ENCODE data around the gene ADCK2.
"Not testable (repeated sequence)": the region's sequence is repeated elsewhere in the genome, so short reads cannot be mapped to it uniquely, and the experiment has no call there.

ADCK2 gene, protein sequence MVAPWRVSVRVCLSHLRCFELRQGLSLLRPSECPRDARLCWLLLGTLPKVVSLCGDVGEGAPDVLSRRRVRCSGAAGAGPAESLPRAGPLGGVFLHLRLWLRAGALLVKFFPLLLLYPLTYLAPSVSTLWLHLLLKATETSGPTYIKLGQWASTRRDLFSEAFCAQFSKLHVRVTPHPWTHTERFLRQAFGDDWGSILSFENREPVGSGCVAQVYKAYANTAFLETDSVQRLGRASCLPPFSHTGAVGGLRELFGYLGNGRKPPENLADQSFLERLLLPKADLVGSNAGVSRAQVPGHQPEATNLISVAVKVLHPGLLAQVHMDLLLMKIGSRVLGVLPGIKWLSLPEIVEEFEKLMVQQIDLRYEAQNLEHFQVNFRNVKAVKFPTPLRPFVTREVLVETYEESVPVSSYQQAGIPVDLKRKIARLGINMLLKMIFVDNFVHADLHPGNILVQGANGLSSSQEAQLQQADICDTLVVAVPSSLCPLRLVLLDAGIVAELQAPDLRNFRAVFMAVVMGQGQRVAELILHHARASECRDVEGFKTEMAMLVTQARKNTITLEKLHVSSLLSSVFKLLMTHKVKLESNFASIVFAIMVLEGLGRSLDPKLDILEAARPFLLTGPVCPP

DNA sequence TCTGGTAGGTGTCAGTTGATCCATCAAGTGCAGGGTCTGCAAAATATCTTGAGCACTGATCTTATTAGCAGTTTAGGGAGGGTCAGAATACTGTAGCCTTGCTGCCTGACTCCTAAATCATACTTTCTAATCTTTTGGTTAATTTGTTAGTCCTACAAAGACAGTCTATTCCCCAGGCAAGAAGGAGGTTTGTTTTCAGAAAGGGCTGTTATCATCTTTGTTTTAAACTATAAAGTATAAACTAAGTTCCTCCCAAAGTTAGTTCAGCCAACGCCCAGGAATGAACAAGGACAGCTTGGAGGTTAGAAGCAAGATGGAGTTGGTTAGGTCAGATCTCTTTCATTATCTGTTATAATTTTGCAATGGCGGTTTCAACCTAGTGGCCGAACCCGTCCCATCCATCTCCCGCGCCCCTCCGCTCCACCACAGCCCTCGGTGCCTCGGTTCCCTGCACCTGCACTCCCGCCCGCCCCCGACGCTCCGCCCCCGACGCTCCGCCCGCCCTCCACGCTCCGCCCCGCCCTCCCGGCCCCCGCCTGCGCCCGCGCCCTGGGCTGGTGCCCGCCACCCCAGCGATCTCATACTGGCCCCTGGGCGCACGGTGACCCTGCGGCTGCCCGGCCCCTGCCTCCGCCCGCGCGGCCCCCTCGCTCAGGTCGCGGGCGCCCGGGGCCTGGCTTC, at the start of gene ADCK2:
ADCK2 (plus strand) TSS at position 564 of the 681 bp plus-strand sequence. CDS start 386 bp downstream, outside the sequence.
- Mint-ChIP-seq H3K27ac (peak within 1 kb of the TSS; percentile 87), H3K9me3 (no peaks in the 10 kb centered on the region), H3K36me3 (peaks cover 9% of the 10 kb centered on the region), H3K27me3 (peaks cover 8% of the 10 kb centered on the region), H3K4me3 (peak within 1 kb of the TSS; percentile 83), H3K4me1 (peaks cover 44% of the 10 kb centered on the region)
- DNase-seq = no peak
- CTCF ChIA-PET = interaction anchor here (1.0 to 3.7 kb wide), 2 partner anchors 153 to 341 kb away, joined by 3 to 22 read pairs; partner anchors contain the start of gene MRPS33

DNA sequence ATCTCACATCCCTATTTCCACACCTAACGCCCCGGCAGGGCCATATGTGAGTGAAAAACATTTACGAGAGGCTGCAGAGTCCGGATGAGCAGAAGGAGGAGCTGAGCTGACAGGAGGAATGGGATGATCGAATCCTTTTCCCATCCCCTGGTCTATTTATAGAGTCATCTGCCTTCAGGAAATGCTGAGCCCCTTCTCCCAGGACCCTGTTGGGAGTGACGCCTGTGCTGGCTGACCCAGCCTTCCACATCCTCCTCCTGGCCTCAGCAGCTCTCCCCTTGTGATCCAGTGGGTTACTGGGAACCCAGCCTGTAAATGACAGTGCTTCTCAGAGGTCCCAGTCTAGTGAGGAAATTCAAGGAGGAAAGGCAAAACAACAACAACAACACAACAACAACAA, 48.8 kb upstream of the ADCK2 start:
- Mint-ChIP-seq H3K36me3 (no peaks in the 10 kb centered on the region), H3K27me3 (peaks cover 20% of the 10 kb centered on the region), H3K4me1 (no peaks in the 10 kb centered on the region), H3K4me3 (no peak overlapping the region), H3K9me3 (no peaks in the 10 kb centered on the region), H3K27ac (no peak overlapping the region)
- no peak for DNase-seq
- CTCF ChIA-PET = no interaction called here

DNA sequence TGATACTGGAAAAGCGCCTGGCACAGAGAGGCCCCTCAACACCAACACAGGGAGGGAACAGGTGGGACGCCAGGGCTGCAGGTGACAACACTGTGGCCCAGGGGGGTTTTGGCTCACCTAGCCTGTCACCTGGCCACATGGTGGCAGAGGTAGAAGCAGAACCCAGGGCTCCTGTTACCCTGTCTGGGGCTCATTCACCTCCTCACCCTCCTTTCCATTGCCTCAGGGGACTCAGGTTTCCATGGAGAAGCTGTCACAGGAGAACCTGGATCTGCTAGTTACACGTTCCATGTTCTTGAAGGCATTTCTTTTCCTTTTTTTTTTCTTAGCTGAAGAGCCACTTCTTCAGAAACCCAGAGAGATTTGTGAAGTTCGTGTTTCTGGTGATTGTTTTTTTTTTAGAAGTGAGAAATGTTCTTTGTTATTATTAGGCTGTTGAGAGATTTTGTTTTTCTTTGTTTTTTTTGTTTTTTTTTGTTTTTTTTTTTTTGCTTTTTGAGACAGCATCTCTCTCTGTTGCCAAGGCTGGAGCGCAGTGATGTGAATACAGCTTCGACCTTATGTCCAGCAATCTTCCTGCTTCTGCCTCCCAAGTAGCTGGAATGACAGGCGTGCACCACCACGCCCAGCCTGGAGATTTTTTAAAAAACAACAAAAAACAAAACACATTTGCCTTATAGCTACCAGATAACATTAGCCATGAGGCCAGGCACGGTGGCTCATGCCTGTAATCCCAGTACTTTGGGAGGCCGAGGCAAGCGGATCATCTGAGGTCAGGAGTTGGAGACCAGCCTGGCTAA, 48.2 kb upstream of the ADCK2 start:
- peaks cover 20% of the 10 kb centered on the region for H3K27me3 Mint-ChIP-seq
- CTCF ChIA-PET = no interaction called here
- H3K36me3 Mint-ChIP-seq = no peaks in the 10 kb centered on the region
- no peak overlapping the region for H3K27ac Mint-ChIP-seq
- no peaks in the 10 kb centered on the region for H3K4me1 Mint-ChIP-seq
- no peak overlapping the region for H3K4me3 Mint-ChIP-seq
- no peak for DNase-seq
- no peaks in the 10 kb centered on the region for H3K9me3 Mint-ChIP-seq

DNA sequence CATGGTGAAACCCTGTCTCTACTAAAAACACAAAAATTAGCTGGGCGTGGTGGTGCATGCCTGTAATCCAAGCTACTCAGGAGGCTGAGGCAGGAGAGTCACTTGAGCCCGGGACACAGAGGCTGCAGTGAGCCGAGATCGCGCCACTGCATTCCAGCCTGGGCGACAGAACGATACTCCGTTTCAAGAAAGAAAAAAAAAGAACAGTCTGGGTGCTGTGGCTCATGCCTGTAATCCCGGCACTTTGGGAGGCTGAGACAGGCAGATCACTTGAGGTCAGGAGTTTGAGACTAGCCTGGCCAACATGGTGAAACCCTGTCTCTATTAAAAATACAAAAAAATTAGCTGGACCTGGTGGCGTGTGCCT, 47.6 kb upstream of the ADCK2 start:
- DNase-seq, H3K4me1 Mint-ChIP-seq, H3K36me3 Mint-ChIP-seq, H3K9me3 Mint-ChIP-seq, H3K4me3 Mint-ChIP-seq, H3K27ac Mint-ChIP-seq: not testable (repeated sequence)
- CTCF ChIA-PET = interaction anchor here (1.3 kb wide), 1 partner anchor 149 kb away, joined by 3 read pairs; no protein-coding TSS in a partner anchor
- peaks cover 20% of the 10 kb centered on the region for H3K27me3 Mint-ChIP-seq

DNA sequence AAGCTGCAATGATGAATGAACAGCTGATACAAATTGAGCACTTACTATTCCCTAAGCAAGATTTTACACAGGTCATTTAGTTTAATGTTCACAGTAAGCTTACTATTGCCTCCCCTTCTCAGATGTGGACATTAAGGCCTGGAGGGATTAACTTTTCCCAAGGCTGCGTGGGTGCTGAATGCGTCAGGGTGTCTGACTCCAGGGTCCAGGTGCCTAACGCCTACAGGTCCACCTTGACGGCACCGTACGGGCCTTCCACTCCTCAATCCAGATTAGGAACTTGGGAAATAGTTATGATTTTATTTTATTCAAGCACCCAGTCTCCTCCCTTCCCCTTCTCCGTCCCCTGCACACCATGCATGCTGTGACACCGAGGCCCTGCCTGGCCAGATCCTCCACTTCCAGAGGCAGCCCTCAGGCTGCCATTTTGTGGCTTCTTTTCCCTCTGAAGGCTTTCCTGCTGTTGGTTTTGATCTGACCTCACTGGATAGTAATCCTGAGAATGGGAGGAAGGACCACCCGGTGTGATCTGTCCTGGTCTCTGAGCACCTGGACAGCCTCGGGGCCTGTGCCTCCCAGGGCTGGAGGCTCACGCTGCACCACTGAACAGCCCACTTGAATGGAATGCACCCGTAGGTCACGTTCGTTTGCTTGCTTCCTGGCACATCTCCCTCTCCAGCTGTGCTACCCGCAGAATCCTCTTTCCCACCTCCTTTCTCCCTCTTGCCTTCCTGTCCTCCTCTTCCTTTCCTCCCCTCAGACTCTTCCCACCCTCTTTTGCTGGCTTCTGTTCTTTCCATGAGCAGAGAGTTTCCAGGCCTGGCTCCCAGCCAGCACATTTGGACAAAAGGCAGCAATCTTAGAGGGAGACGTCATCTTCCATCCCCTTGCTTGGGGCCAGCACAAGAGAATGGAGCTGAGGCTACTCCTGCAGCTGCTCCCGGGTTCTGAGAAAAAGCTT, 46.6 kb upstream of the ADCK2 start:
- Mint-ChIP-seq H3K4me3 (no peak overlapping the region), H3K4me1 (no peaks in the 10 kb centered on the region), H3K36me3 (no peaks in the 10 kb centered on the region), H3K27me3 (peaks cover 24% of the 10 kb centered on the region), H3K27ac (no peak overlapping the region), H3K9me3 (no peaks in the 10 kb centered on the region)
- no peak for DNase-seq
- CTCF ChIA-PET = interaction anchor here (1.3 kb wide), 1 partner anchor 150 kb away, joined by 3 read pairs; no protein-coding TSS in a partner anchor

DNA sequence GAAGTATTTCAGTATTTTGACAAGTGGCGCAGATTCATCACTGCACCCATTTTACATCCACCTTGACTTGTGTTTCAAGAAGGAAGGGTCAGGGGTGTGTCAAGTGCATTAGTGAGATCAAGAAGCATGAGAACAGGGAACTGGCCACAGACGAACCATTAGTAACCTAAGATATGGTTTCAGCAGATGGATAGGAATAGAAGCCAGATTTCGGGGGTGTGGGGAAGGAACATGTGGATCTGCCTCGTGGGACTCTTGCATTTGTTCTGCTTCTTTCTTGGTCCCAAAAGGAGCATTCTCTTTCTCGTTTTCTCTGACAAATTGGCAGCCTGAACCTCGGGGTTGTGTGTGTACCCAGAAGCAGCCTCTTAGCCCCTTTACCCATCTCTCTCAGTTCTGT, 41.7 kb upstream of the ADCK2 start:
- DNase-seq = no peak
- Mint-ChIP-seq H3K27ac (no peak overlapping the region), H3K4me3 (no peak overlapping the region), H3K9me3 (no peaks in the 10 kb centered on the region), H3K36me3 (no peaks in the 10 kb centered on the region), H3K4me1 (no peaks in the 10 kb centered on the region), H3K27me3 (peaks cover 36% of the 10 kb centered on the region)
- CTCF ChIA-PET = no interaction called here

DNA sequence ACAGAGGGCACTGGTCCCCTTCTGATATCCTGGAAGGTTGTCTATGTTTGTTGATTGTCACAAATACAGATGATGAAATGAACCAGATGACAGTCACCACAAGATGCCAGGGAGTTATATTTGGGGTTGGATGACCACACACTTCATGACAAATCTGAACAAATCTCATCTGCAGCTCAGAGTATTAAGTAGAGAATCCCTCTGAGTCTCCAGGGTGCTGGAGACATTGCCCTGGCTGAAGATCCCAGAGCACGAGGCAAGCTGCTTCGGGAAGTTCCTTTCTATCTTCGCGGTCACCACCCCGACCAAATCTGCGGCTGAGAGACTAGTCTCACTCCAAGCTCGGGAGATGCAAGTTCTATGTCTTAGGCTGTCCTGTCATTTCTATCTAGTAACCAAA, 41.1 kb upstream of the ADCK2 start:
- H3K9me3 Mint-ChIP-seq = no peaks in the 10 kb centered on the region
- H3K27me3 Mint-ChIP-seq = peaks cover 36% of the 10 kb centered on the region
- H3K36me3 Mint-ChIP-seq = no peaks in the 10 kb centered on the region
- no peaks in the 10 kb centered on the region for H3K4me1 Mint-ChIP-seq
- H3K4me3 Mint-ChIP-seq = no peak overlapping the region
- CTCF ChIA-PET = no interaction called here
- DNase-seq = no peak
- H3K27ac Mint-ChIP-seq = no peak overlapping the region

DNA sequence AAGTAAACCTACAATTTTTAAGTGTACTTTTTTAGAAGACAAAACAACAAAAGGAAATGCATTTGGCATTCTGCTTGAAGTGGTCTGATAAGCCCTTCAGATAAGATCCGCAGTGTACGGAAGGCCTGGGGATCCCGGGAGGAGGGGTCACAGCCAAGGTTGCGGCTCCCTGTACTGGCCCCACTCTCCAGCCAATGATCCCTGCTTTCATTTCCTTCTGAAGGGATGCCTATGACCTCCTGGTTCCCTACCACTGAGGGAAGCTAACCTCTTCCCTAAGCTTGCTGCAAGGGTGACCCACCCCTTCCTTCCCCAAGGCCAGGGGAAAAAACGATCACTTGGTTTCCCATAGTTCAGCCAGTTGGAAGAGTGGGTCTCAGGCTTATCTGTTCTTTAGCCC, 37.4 kb upstream of the ADCK2 start:
- H3K4me3 Mint-ChIP-seq = no peak overlapping the region
- H3K9me3 Mint-ChIP-seq = no peaks in the 10 kb centered on the region
- H3K4me1 Mint-ChIP-seq = peaks cover 11% of the 10 kb centered on the region
- CTCF ChIA-PET = no interaction called here
- H3K36me3 Mint-ChIP-seq = no peaks in the 10 kb centered on the region
- H3K27ac Mint-ChIP-seq = no peak overlapping the region
- no peak for DNase-seq
- H3K27me3 Mint-ChIP-seq = peaks cover 63% of the 10 kb centered on the region

DNA sequence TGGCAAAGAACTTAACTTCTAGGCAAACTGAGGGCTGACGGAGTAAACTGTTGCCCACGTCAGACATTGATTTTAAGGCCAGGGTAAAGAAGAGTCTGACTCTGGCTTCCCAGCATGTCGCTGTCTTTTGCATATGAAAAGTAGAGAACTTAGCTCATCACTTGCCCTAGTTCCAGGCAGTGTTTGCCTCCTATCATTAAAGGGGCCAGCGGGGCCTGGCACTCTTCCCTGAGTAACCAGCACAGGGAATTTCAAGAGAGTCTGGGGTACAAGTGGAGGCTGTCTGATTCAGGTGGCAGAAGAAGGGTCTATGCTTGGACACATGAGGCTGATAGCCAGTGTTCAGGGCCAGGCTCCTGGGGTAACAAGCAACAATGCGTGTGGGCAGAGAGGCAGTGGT, 36.9 kb upstream of the ADCK2 start:
- CTCF ChIA-PET = no interaction called here

DNA sequence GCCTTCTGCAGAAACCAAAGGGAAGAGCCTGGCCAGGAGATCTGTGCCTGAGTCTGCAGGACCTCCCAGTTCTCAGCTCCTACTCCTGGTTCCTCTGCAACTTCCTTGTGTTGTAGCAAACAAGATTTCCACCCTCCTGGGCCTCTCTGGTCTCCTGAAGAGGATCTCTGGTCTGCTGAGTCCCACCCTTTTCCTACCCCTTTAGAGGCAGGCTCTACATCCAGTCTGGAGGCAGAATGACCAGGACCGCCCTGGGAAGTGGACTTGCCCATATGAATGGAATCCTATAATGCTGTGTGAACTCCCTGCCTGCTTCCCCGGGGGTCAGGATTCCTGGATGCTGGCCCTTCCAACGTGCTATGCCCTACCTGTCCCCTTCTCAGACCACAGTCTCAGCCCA, 35.3 kb upstream of the ADCK2 start:
- Mint-ChIP-seq H3K4me3 (no peak overlapping the region), H3K27ac (no peak overlapping the region), H3K36me3 (no peaks in the 10 kb centered on the region), H3K27me3 (peaks cover 71% of the 10 kb centered on the region), H3K9me3 (no peaks in the 10 kb centered on the region), H3K4me1 (peaks cover 15% of the 10 kb centered on the region)
- DNase-seq = no peak
- CTCF ChIA-PET = no interaction called here

More for the DNA sequence above, 36.9 kb upstream of the ADCK2 start:
- Mint-ChIP-seq H3K4me3 (no peak overlapping the region), H3K4me1 (peaks cover 11% of the 10 kb centered on the region), H3K9me3 (no peaks in the 10 kb centered on the region), H3K27ac (no peak overlapping the region), H3K36me3 (no peaks in the 10 kb centered on the region), H3K27me3 (peaks cover 66% of the 10 kb centered on the region)
- DNase-seq = no peak

DNA sequence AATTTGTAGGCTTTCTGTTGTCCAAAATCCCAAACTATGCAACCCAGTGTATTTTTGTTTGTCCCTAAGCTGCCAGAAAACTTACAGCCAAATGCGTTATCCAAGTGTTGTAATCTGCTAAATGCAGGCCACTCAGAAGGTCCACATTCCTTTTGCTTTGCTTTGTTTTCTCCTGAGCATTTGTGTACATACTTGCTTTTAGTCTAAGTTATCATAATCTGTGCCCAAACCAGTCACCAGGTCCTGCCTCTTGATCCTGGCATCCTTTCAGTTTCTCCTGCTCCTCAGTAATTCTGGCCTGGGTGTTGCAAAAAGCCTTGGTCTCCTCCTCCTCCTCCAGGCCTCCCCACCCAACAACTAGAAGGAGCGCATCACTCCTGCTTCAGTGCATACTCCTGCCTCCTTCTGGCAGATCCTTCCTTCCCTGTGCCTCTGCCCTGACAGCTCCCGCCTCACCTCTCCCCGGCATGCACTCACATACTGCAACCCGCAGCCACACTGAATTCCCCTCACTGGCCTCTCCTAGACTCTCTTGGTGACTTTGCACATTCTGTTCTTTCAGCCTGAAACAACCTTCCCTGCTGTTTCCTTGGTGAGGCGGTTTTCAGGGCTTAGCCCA, 34.5 kb upstream of the ADCK2 start:
- CTCF ChIA-PET = no interaction called here
- no peak overlapping the region for H3K4me3 Mint-ChIP-seq
- no peaks in the 10 kb centered on the region for H3K9me3 Mint-ChIP-seq
- DNase-seq = no peak
- H3K27me3 Mint-ChIP-seq = peaks cover 80% of the 10 kb centered on the region
- peaks cover 15% of the 10 kb centered on the region for H3K4me1 Mint-ChIP-seq
- no peaks in the 10 kb centered on the region for H3K36me3 Mint-ChIP-seq
- H3K27ac Mint-ChIP-seq = no peak overlapping the region

DNA sequence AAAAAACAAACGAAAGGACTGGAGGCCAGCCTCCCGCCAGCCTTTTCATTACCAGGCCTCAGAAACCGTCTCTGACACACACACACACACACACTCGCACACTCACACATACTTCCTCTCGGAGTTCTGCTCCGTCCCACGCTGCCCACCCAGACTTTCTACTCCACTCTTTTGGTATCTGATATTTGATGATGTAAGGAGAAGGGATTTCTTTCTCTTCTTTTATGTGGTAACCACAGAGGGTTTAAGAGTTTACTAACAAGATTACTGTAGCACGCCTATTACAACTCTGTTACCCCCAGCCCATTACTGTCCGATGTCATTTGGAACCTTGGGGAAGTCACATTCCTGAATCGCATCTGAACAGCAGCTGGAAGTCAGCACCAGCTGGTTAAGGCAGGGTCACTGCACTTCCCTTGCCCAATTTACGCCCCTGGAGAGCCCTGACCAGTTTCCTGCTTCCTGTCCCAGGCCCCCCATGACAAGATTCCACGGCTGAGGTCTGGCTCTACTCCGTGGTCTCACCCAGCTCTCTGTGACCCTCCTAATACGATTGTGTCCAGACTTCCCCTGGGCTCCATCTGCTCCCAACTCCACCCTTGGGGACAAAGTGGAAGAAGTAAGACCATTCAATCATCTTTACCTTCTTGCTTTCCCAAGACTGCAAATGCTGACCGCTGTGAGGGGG, 33.2 kb upstream of the ADCK2 start:
- H3K9me3 Mint-ChIP-seq = no peaks in the 10 kb centered on the region
- peaks cover 89% of the 10 kb centered on the region for H3K27me3 Mint-ChIP-seq
- CTCF ChIA-PET = no interaction called here
- H3K27ac Mint-ChIP-seq = no peak overlapping the region
- H3K4me3 Mint-ChIP-seq = peak overlapping the region; percentile 73
- no peak for DNase-seq
- no peaks in the 10 kb centered on the region for H3K36me3 Mint-ChIP-seq
- H3K4me1 Mint-ChIP-seq = peaks cover 15% of the 10 kb centered on the region
